ENCODE measurements around the gene ZC3H12A. TPM values are rescaled to one million over a fixed set of nuclear protein-coding genes. Genes with fewer than 3 reads are reported as not detected.

The ZC3H12A gene
- total and polyA plus RNA-seq, 2 experiments from 2014 or later, result 9.0 to 9.3 TPM

- peak overlapping the region; percentile 95 for H3K27ac Mint-ChIP-seq
- H3K36me3 Mint-ChIP-seq (ENCODE audit: low read depth), result peaks cover 45% of the 10 kb centered on the region
- peaks cover 29% of the 10 kb centered on the region for H3K79me2 ChIP-seq (replicated peaks; ENCODE audit: insufficient read depth)
- peak overlapping the region; percentile 42 for H3K4me3 ChIP-seq
- H3K4me1 Mint-ChIP-seq, result peaks cover 43% of the 10 kb centered on the region
- no peaks in the 10 kb centered on the region for H3F3A ChIP-seq (replicated peaks; ENCODE audit: low read depth)
- no peaks in the 10 kb centered on the region; the same call in 1 of the 2 replicates for H4K20me1 ChIP-seq (replicated peaks; ENCODE audit: insufficient read depth)
- H3K27me3 ChIP-seq (ENCODE audit: insufficient read depth), result peaks cover 11% of the 10 kb centered on the region
- TF ChIP-seq POLR2AphosphoS5 (IDR thresholded peaks at IDR 0.05; ENCODE audit: low read depth), result no peak
- TF ChIP-seq EZH2phosphoT487 (IDR thresholded peaks at IDR 0.05; ENCODE audit: unreplicated experiment), result no peak
- ATAC-seq (no peak; the same call in 2 of the 3 replicates), DNase-seq (ENCODE audit: low spot score) (no peak)
- peaks cover 20% of the 10 kb centered on the region for H3K27me3 Mint-ChIP-seq (ENCODE audit: insufficient read depth, low read depth, poor library complexity)
- H3K4me2 ChIP-seq, result peak overlapping the region; percentile 94
- H2AFZ ChIP-seq, result no peak overlapping the region
- peak overlapping the region; percentile 90 for H3K27ac ChIP-seq (ENCODE audit: low read depth)
- H3K36me3 ChIP-seq (ENCODE audit: insufficient read depth), result no peaks in the 10 kb centered on the region
- peak overlapping the region; percentile 51 for H3K4me3 Mint-ChIP-seq
- H3K9me2 ChIP-seq (ENCODE audit: insufficient read depth), result no peaks in the 10 kb centered on the region
- peaks cover 42% of the 10 kb centered on the region for H3K4me1 ChIP-seq (ENCODE audit: insufficient read depth)
- H3K9me3 Mint-ChIP-seq, result no peaks in the 10 kb centered on the region
These were observed 3.6 kb downstream of the ZC3H12A start for GRCh38 chr1:37477946-37478345.

GRCh38 chr1:37478451-37478881, 4.1 kb downstream of the ZC3H12A start:
- Histone ChIP-seq H3F3A (replicated peaks; ENCODE audit: low read depth) (no peaks in the 10 kb centered on the region), H3K4me1 (ENCODE audit: insufficient read depth) (peaks cover 39% of the 10 kb centered on the region), H4K20me1 (replicated peaks; ENCODE audit: insufficient read depth) (no peaks in the 10 kb centered on the region; the same call in 1 of the 2 replicates), H3K79me2 (replicated peaks; ENCODE audit: insufficient read depth) (peaks cover 29% of the 10 kb centered on the region), H3K4me2 (no peak overlapping the region), H3K27ac (ENCODE audit: low read depth) (0 out of 2 replicates have a peak overlapping the region, but pooled peaks have one; percentile 14), H3K9me2 (ENCODE audit: insufficient read depth) (no peaks in the 10 kb centered on the region), H2AFZ (no peak overlapping the region), H3K4me3 (no peak overlapping the region), H3K36me3 (ENCODE audit: insufficient read depth) (no peaks in the 10 kb centered on the region), H3K27me3 (ENCODE audit: insufficient read depth) (peaks cover 6% of the 10 kb centered on the region)
- peaks cover 45% of the 10 kb centered on the region for H3K36me3 Mint-ChIP-seq (ENCODE audit: low read depth)
- no peaks in the 10 kb centered on the region for H3K9me3 Mint-ChIP-seq
- TF ChIP-seq POLR2AphosphoS5 (IDR thresholded peaks at IDR 0.05; ENCODE audit: low read depth), result no peak
- no peak for TF ChIP-seq ZNF114 (CRISPR knock-in tag; IDR thresholded peaks at IDR 0.05)
- TF ChIP-seq STAT1 (IDR thresholded peaks at IDR 0.05; ENCODE audit: unreplicated experiment), result no peak
- no peak for TF ChIP-seq JUNB (IDR thresholded peaks at IDR 0.05; ENCODE audit: unreplicated experiment)
- no peak for TF ChIP-seq REST (IDR thresholded peaks at IDR 0.05; ENCODE audit: unreplicated experiment)
- TF ChIP-seq ZNF331 (CRISPR knock-in tag; IDR thresholded peaks at IDR 0.05; ENCODE audit: low read depth), result no peak
- no peak for TF ChIP-seq EZH2phosphoT487 (IDR thresholded peaks at IDR 0.05; ENCODE audit: unreplicated experiment)
- DNase-seq (ENCODE audit: low spot score) (no peak), ATAC-seq (no peak)
- H3K27ac Mint-ChIP-seq, result no peak overlapping the region
- H3K4me3 Mint-ChIP-seq, result no peak overlapping the region
- H3K4me1 Mint-ChIP-seq, result peaks cover 41% of the 10 kb centered on the region
- peaks cover 15% of the 10 kb centered on the region for H3K27me3 Mint-ChIP-seq (ENCODE audit: insufficient read depth, low read depth, poor library complexity)

All from GM23338 (cell line).